Stimulated activated CD4-positive, alpha-beta T cell treated with anti-CD3 and anti-CD28 coated beads, TNF-alpha, amount 100 ng/mL, for 48 hours (primary cell): ENCODE measurements around the gene EMC9.
A peak's percentile ranks its signal among the peaks of the same experiment; 100 is the strongest.
"Not testable (repeated sequence)": the region's sequence is repeated elsewhere in the genome, so short reads cannot be mapped to it uniquely, and the experiment has no call there.

Source experiments
- DNase-seq, 3 donors: peaks; one replicate each; pipeline ENCODE4 v3.0.0-alpha.2; 2020; ENCODE audit warnings: low read depth in 3 of 3

The EMC9 gene

GRCh38 chr14:24108336-24108874 lies 33.0 kb downstream of the EMC9 start:
- DNase-seq, result no peak

GRCh38 chr14:24106672-24107271 lies 34.6 kb downstream of the EMC9 start:
- no peak for DNase-seq

GRCh38 chr14:24105609-24106239 lies 35.7 kb downstream of the EMC9 start:
- not testable (repeated sequence) for DNase-seq

- DNase-seq, result no peak
These were observed 37.9 kb downstream of the EMC9 start for GRCh38 chr14:24103451-24103850.

- DNase-seq, result no peak
These were observed 38.9 kb downstream of the EMC9 start for GRCh38 chr14:24102357-24103048.

GRCh38 chr14:24100982-24101494 lies 40.4 kb downstream of the EMC9 start:
- DNase-seq, result no peak

GRCh38 chr14:24100197-24100981 lies 41.0 kb downstream of the EMC9 start:
- DNase-seq, result no peak

GRCh38 chr14:24098927-24099813 lies 42.2 kb downstream of the EMC9 start:
- DNase-seq, result no peak

- DNase-seq, result no peak
These were observed 43.0 kb downstream of the EMC9 start for GRCh38 chr14:24098229-24098926.

GRCh38 chr14:24096545-24097181 lies 44.7 kb downstream of the EMC9 start:
- no peak for DNase-seq

GRCh38 chr14:24095271-24096068 lies 45.9 kb downstream of the EMC9 start:
- DNase-seq, result peak; percentile 52 to 64 (median 59)

GRCh38 chr14:24094841-24095270 lies 46.5 kb downstream of the EMC9 start:
- no peak for DNase-seq

GRCh38 chr14:24093901-24094840 lies 47.2 kb downstream of the EMC9 start, which contains the start of gene PCK2:
Gene PCK2, plus strand, starts transcription at chr14:24094311. Its CDS starts 95 bp downstream, at chr14:24094406.
- DNase-seq, result peak; percentile 74 to 91 (median 85)

- DNase-seq, result no peak
These were observed 48.0 kb downstream of the EMC9 start for GRCh38 chr14:24093207-24093900.

- DNase-seq, result no peak
These were observed 48.7 kb downstream of the EMC9 start for GRCh38 chr14:24092505-24093206.

GRCh38 chr14:24092110-24092504 lies 49.3 kb downstream of the EMC9 start:
- no peak for DNase-seq
